NB4 (cell line): ENCODE data around the gene OR8J3.

Experiments used
- DNase-seq: peaks from one replicate; pipeline ENCODE4 v3.0.0; 2010; ENCODE audit warnings: low read depth
- H3K4me3 ChIP-seq: one replicate; pipeline ENCODE4 v1.5.1; 2011; ENCODE audit warnings: mild to moderate bottlenecking, low read depth, low read length, moderate library complexity
- CTCF ChIP-seq: IDR thresholded peaks from one replicate; pipeline ENCODE4 v1.5.1; 2012; ENCODE audit warnings: low read depth, low read length
- MAX ChIP-seq: IDR thresholded peaks from 2 replicates; pipeline ENCODE4 v1.6.1; 2011; ENCODE audit warnings: low read depth, low read length
- MYC ChIP-seq: IDR thresholded peaks from 2 replicates; pipeline ENCODE4 v1.6.1; 2011; ENCODE audit warnings: low read depth, low read length
- POLR2A ChIP-seq: IDR thresholded peaks from 2 replicates; pipeline ENCODE4 v1.6.1; 2011; ENCODE audit warnings: mild to moderate bottlenecking; ENCODE audit not compliant: insufficient read length; ENCODE audit errors: extremely low read depth

OR8J3 gene

GRCh38 chr11:56103210-56103737 lies 36.7 kb downstream of the OR8J3 start, which contains the start of gene OR8H2:
TSS of gene OR8H2 (plus strand) at chr11:56103687. CDS start at chr11:56105043, 1,356 bp downstream.
- no peak within 1 kb of the TSS for H3K4me3 ChIP-seq
- TF ChIP-seq CTCF (no peak), MAX (no peak), POLR2A (no peak), MYC (no peak)
- no peak for DNase-seq

- DNase-seq: no peak
- no peak for TF ChIP-seq MAX
- no peak for TF ChIP-seq POLR2A
- no peak for TF ChIP-seq CTCF
- no peak for TF ChIP-seq MYC
- H3K4me3 ChIP-seq: no peak within 1 kb of the TSS
Measured at GRCh38 chr11:56093008-56093407, 47.0 kb downstream of the OR8J3 start, which contains the start of gene OR8I2. TSS of gene OR8I2 (plus strand) at chr11:56093308. CDS start at chr11:56093308, 0 bp downstream.

DNA sequence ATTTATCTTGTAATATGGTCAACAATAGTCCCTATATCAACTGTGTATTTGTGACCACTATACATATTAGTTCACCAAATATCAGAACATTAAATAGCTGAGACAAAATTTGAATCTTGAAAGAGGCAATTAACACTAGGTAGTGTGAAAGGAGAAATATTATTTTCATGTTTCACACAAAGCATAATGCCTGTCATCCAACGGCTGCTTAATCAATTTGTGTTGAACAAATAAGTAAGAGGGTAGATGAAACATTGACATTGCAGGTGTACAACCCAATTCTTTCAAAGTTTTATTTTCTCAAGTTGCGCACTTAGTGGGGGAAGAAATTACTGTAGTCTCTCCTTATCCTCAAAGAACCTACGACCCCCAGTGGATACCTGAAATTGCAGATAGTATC lies 50.3 kb downstream of the OR8J3 start:
- no peak overlapping the region for H3K4me3 ChIP-seq
- TF ChIP-seq POLR2A: no peak
- no peak for TF ChIP-seq MYC
- TF ChIP-seq MAX: no peak
- TF ChIP-seq CTCF: no peak
- peak; percentile 6 for DNase-seq
